ENCODE data around the gene PLXDC2.

DNA sequence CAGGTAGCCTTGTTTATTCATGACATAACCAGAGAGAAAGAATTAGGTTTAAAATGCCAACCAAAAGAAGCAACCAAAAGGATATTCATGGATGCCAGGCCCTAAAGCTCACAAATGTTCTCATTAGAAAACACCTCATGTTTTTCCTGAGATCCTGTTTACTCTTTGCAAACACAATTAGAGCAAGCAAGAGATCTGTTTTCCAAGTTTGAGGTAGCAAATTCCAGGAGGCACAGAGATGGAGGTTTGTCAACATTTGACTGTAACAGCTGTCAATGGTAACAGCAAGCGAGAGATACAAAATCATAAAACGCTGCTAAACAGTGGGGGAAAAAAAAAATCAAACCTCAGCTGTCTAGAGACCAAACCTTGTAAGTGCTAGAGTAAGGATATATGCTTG, 182.2 kb downstream of the PLXDC2 start:
- no peak for TF ChIP-seq HDGF (IDR thresholded peaks at IDR 0.05; ENCODE audit: borderline replicate concordance)
- TF ChIP-seq TARDBP (IDR thresholded peaks at IDR 0.05) = no peak
- TF ChIP-seq CTBP1 (IDR thresholded peaks at IDR 0.05; ENCODE audit: borderline replicate concordance) = no peak
- no peak for TF ChIP-seq ELF4 (IDR thresholded peaks at IDR 0.05)
- TF ChIP-seq SP1 (IDR thresholded peaks at IDR 0.05) = no peak
- no peak for TF ChIP-seq FOXK2 (IDR thresholded peaks at IDR 0.05)
- no peak for TF ChIP-seq ARNT (IDR thresholded peaks at IDR 0.05)
- TF ChIP-seq BHLHE40 (IDR thresholded peaks at IDR 0.05; ENCODE audit: borderline replicate concordance) = no peak
- TF ChIP-seq ZNF384 (IDR thresholded peaks at IDR 0.05) = no peak
- TF ChIP-seq L3MBTL2 (conservative IDR thresholded peaks at IDR 0.05) = no peak
- TF ChIP-seq LEF1 (IDR thresholded peaks at IDR 0.05; ENCODE audit: borderline replicate concordance) = no peak
- no peak for TF ChIP-seq FOXM1 (IDR thresholded peaks at IDR 0.05; ENCODE audit: borderline replicate concordance)
- no peak for TF ChIP-seq SUZ12 (IDR thresholded peaks at IDR 0.05)
- TF ChIP-seq, protein P1, sequence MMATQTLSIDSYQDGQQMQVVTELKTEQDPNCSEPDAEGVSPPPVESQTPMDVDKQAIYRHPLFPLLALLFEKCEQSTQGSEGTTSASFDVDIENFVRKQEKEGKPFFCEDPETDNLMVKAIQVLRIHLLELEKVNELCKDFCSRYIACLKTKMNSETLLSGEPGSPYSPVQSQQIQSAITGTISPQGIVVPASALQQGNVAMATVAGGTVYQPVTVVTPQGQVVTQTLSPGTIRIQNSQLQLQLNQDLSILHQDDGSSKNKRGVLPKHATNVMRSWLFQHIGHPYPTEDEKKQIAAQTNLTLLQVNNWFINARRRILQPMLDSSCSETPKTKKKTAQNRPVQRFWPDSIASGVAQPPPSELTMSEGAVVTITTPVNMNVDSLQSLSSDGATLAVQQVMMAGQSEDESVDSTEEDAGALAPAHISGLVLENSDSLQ (IDR thresholded peaks at IDR 0.05) = no peak
